ENCODE measurements around the gene CDC42EP2. TPM values are rescaled to one million over a fixed set of nuclear protein-coding genes. Genes with fewer than 3 reads are reported as not detected.

CDC42EP2 gene
- 0.81 TPM for total RNA-seq

- DNase-seq (ENCODE audit: low read depth in 2 of 3, low spot score in 2 of 3) = peak; percentile 38 to 66 (median 53)
Observed at GRCh38 chr11:65314501-65315203, at the start of gene CDC42EP2. TSS of gene CDC42EP2 (plus strand) at chr11:65314866. CDS start at chr11:65320899, 6,033 bp downstream.

GRCh38 chr11:65266210-65266609 lies 48.5 kb upstream of the CDC42EP2 start:
- DNase-seq (ENCODE audit: low read depth in 2 of 3, low spot score in 2 of 3) = peak in 1 of 3 donors; percentile 32

GRCh38 chr11:65274735-65275682 lies 39.7 kb upstream of the CDC42EP2 start:
- peak in 2 of 3 donors; percentile 61 to 81 for DNase-seq (ENCODE audit: low read depth in 2 of 3, low spot score in 2 of 3)

GRCh38 chr11:65275906-65276305 lies 38.8 kb upstream of the CDC42EP2 start:
- DNase-seq (ENCODE audit: low read depth in 2 of 3, low spot score in 2 of 3) = no peak

GRCh38 chr11:65277631-65278277 lies 36.9 kb upstream of the CDC42EP2 start:
- DNase-seq (ENCODE audit: low read depth in 2 of 3, low spot score in 2 of 3) = no peak

GRCh38 chr11:65278356-65278755 lies 36.3 kb upstream of the CDC42EP2 start:
- no peak for DNase-seq (ENCODE audit: low read depth in 2 of 3, low spot score in 2 of 3)

- DNase-seq (ENCODE audit: low read depth in 2 of 3, low spot score in 2 of 3) = no peak
Observed at GRCh38 chr11:65279279-65279678, 35.4 kb upstream of the CDC42EP2 start.

GRCh38 chr11:65279741-65280440 lies 34.8 kb upstream of the CDC42EP2 start:
- no peak for DNase-seq (ENCODE audit: low read depth in 2 of 3, low spot score in 2 of 3)

- no peak for DNase-seq (ENCODE audit: low read depth in 2 of 3, low spot score in 2 of 3)
Observed at GRCh38 chr11:65280646-65281045, 34.0 kb upstream of the CDC42EP2 start.

- DNase-seq (ENCODE audit: low read depth in 2 of 3, low spot score in 2 of 3) = no peak
Observed at GRCh38 chr11:65286686-65287085, 28.0 kb upstream of the CDC42EP2 start.

GRCh38 chr11:65287601-65288000 lies 27.1 kb upstream of the CDC42EP2 start:
- no peak for DNase-seq (ENCODE audit: low read depth in 2 of 3, low spot score in 2 of 3)

- DNase-seq (ENCODE audit: low read depth in 2 of 3, low spot score in 2 of 3) = no peak
Observed at GRCh38 chr11:65288706-65289536, 25.7 kb upstream of the CDC42EP2 start.

GRCh38 chr11:65290448-65291165 lies 24.1 kb upstream of the CDC42EP2 start:
- DNase-seq (ENCODE audit: low read depth in 2 of 3, low spot score in 2 of 3) = peak in 2 of 3 donors; percentile 53 to 71

GRCh38 chr11:65291613-65292012 lies 23.1 kb upstream of the CDC42EP2 start:
- DNase-seq (ENCODE audit: low read depth in 2 of 3, low spot score in 2 of 3) = no peak

- DNase-seq (ENCODE audit: low read depth in 2 of 3, low spot score in 2 of 3) = peak in 1 of 3 donors; percentile 46
Observed at GRCh38 chr11:65292890-65293289, 21.8 kb upstream of the CDC42EP2 start.

- DNase-seq (ENCODE audit: low read depth in 2 of 3, low spot score in 2 of 3) = no peak
Observed at GRCh38 chr11:65293909-65294381, 20.7 kb upstream of the CDC42EP2 start.

GRCh38 chr11:65295001-65295400 lies 19.7 kb upstream of the CDC42EP2 start:
- no peak for DNase-seq (ENCODE audit: low read depth in 2 of 3, low spot score in 2 of 3)

GRCh38 chr11:65295571-65296341 lies 18.9 kb upstream of the CDC42EP2 start:
- DNase-seq (ENCODE audit: low read depth in 2 of 3, low spot score in 2 of 3) = no peak
